ENCODE data around the gene KRTAP5-6.
"Not testable (repeated sequence)": the region's sequence is repeated elsewhere in the genome, so short reads cannot be mapped to it uniquely, and the experiment has no call there.

The KRTAP5-6 gene

GRCh38 chr11:1696608-1697570, at the start of gene KRTAP5-6:
Gene KRTAP5-6 (plus strand): TSS chr11:1697195. CDS start chr11:1697246, 51 bp downstream.
- DNase-seq: no peak

DNA sequence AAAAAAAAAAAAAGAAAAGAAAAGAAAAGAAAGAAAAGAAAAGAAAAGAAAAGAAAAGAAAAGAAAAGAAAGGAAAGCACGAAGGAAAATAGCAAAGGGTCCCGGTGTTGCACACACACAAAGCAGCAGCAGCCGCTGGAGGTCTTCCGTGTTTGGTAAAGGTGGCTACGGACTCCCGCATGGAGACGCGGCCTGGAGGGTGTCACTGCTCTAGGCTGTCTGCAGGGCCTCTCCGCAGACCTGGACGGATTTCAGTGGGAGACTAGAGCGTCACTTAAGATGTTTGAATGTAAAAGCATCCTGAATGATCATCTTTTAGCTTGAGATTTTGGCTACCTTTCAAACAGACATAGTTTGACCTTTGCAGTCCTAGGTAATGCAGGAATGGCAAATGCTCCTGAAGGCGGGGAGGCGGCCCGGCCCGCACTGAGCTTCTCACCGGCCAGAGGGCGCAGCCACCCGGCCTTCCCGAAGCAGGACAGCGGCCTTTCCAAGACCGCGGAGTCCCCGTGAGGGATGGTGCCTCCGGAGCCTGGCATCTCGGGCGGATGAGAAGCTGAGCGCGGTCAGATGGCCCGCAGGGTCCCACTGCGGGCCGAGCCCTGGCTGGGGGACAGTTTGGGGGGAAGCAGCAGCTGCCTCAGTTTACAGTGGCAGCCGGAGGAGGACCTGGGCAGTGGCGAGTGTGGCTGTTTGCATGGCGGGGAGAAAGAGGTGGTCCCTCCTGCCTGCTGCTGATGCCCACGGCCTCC, 48.9 kb upstream of the KRTAP5-6 start:
- no peak for DNase-seq

- no peak for DNase-seq
These were observed 48.2 kb upstream of the KRTAP5-6 start for GRCh38 chr11:1648653-1649420.

DNA sequence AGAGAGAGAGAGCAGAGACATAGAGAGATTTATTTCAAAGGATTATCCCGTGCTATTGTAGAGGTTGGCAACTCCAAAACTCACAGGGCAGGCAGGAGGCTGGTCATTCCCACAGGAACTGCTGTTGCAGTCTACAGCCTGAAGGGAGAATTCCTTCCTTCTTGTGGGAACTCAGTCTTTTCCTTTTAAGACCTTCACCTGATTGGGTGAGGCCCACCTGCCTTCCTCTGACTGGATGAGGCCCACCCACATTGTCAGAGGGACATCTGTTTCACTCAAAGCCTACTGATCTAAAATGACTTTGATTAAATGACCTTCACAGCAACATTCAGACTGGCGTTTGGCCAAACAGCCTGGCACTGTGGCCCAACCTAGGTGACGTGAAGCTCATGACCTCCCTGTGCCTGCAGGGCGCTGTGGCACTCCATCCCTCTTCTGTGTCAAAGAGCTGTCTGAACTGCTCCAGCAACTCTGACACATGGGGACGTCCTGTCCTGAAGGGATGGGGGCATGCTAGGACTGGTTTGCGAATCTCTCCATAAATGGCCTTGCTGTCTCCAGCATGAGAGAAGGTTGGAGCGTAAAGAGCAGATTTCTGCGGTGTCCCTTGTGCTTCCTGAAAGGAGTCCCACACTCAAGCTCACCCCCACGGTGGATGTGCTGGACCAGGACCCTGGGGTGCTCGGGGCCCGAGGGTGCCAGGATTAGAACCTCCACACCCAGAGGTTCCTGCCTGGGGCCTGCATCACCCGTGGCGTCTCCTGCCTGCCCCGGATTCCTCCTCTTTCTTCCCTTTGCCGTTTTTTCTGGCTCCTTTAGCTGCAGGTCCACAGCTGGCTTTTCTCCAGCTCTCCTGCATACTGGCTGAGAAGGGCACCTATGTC, 46.7 kb upstream of the KRTAP5-6 start:
- DNase-seq: no peak

GRCh38 chr11:1650918-1651262, 46.1 kb upstream of the KRTAP5-6 start:
- DNase-seq: no peak

DNA sequence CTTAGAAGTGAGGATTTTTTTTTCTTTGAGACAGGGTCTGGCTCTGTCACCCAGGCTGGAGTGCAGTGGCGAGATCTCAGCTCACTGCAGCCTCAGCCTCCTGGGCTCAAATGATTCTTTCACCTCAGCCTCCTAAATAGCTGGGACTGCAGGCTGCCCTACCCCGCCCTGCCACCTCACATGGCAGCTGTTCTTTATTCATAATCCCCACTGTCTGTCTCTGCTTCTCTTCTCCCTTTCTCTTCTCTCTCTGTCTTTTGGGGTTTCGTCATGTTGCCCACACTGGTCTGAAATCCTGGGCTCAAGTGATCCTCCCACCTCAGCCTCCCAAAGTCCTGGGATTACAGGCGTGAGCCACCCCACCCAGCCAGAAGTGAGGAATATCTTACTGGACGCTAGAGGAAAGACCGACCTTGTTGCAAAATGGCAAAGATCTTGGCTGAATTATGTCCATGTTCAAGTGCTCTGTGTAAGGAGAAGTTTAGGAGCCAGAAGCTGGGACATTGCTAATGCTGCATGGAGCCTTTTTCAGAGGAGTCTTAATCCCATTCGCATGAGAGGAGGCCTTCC, 45.5 kb upstream of the KRTAP5-6 start:
- DNase-seq: no peak

- DNase-seq: no peak
These were observed 45.0 kb upstream of the KRTAP5-6 start for GRCh38 chr11:1652026-1652425.

DNA sequence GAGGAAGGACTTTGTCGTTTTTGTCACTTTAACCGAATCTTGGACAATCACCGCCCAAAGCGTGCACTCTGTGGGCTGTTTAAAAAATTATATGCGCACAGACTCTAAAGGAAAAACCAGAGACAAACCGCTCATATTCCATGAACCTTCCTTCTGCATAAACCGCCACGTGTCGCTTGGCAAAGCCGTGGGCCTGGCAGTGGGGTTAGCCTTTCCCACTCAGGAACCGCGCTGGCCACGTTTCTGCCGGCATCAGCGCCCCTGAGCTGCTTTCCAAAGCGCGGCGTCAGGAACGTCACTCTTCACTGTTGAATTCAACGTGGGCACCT, 44.6 kb upstream of the KRTAP5-6 start:
- no peak for DNase-seq

DNA sequence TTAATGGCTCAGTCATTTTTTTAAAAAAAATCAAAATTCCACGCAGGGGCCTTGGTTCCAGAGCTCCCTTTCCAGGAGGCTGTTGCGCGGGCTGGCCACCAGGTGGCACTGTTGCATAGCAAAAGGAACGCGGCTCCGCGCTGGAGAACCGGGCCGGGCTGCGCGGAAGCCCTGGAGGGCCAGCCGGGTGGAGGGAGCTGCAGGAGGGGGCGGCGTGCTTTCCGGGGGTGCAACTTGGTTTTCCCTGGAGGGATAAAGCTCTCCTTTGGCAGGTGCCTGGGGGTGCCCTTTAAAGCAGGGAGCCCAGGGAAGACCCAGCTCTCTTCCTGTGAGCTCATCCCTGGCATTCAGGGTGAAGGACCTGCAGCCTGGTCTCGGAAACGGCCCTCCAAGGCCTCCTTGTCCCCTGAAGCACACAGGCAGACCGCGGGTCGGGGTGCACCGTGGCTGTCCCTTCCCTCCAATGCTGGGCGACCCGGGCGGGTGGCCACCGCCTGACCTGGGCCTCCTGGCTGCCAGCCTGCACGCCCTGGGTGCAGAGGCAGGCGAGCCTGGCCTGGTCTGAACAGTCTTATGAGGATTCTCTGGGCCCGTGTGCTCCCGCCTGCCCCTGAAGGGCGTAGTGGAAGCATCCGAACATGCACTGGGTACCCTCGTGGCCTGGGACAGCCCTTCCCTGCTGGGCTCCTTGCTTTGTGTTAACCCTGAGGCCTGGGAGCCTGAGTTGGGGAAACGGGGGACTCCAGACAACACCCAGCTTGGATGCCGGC, 44.0 kb upstream of the KRTAP5-6 start:
- peak; percentile 73 for DNase-seq

- DNase-seq: no peak
These were observed 43.2 kb upstream of the KRTAP5-6 start for GRCh38 chr11:1653541-1654387.

GRCh38 chr11:1654388-1655167, 42.4 kb upstream of the KRTAP5-6 start:
- peak; percentile 68 for DNase-seq

DNA sequence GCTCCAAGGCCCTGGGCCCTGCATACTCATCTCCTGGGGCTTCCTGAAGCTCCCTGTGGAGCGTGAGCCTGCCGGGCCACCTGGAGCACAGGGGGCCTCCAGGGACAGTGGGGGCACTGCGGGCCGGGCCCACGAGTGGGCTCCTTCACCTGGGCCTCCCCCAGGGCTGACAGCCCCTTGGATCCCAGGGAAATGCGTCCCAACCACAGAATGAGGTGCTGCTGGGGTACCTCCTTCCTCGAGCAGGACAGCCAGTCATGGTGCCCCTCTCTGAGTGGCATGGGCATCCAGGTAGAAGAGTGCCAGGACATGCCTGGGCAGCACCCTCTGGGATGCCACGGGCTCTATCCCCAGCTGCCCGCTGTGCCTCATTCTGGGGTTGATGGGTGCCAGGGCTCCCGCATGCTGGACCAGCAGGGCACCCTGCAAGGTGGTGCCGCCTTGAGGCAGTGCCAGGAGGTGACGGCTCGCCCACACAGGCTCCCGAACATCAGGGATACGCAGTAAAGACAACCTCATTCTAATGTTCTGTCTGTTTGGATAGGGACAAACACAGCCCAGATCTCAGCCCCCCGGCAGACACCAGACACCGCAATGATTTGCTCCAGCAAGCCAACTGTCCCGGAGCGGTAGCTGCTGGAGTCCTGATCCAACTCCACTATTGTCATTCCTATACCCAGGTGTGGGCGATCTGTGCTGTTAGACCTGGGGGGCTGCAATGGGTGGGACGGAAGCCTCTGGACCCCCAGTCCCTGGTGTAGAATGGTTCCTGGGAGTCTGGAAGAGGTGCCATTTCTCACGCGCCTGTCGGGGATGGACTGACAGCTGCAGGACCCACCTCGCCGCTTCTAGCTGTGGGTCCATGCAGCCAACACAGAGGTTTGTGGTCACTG, 41.6 kb upstream of the KRTAP5-6 start:
- no peak for DNase-seq

DNA sequence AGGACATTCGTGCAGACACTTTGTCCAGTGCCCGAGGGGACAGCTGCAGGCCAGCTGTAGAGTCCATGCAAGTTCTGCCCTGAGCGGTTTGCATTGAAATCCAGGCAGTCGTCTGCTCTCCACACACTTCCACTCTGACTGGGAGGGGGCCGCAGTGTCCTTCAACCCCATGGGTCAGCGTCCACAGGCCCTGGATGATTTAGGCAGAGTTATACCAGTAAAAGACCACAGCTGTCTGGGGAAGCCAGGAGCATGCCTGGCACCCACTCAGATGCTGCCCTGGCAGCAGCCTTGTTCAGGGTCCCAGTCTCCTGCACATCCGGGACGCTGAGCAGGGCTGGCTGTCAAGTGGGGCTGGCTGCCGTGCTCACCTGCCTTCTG, 40.9 kb upstream of the KRTAP5-6 start:
- DNase-seq: no peak

GRCh38 chr11:1656670-1657069, 40.3 kb upstream of the KRTAP5-6 start:
- DNase-seq: no peak

DNA sequence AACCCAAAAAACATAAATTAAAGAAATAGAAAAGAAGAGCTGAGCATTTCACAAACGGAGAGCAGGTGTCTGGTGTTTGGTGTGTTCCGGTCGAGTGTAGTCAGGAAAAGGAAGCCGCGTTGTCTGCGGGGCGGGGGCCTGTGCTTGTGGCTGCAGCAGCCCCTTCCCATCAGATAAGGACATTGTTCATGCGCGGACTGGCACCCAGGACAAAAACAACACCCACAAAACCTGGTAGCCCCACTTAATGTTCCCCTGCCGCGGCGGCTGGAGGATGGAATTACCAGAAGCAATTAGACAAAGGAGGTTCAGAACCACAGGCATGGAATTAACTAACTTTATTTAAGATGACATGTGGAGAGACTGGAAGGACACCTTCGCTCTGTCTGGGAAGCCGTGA, 37.5 kb upstream of the KRTAP5-6 start:
- no peak for DNase-seq

GRCh38 chr11:1660111-1660867, 36.7 kb upstream of the KRTAP5-6 start:
- DNase-seq: no peak

DNA sequence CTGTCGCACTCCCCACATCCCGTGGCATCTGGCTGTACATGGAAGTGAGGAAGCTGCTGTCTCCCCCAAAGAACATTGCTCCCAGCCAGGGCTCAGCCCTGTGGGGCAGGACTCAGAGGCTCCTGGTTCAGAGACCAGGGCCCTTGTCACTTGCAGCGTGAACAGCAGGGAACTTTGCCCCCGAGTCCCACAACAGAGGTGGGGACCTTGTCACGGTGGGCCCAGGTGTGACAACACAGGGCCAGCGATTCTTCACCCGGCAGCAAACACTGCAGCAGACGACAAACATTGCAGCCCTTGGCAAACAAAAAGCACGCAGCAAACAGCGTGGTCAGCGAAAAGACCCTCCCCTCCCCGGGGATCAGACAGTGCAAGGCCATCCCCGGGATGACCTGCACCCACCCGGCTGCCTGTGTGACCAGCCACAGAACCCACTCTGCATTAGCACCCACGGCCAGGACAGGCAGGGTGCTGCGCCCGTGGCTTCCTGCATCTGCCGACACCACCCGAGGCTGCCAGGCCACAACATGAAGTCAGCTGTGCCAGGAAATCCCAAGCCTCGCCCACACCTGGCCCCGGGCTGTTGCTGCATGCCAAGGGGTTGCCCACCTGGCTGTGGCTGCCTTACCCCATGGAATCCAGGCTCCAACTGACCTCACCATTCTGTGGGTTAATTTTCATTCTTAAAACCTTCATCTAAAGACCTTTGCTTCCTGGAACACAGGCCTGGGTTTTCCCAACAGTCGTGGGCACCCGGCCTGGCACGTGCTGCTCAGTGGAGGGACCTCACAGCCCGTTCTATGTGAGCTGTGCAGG, 35.3 kb upstream of the KRTAP5-6 start:
- DNase-seq: not testable (repeated sequence)

All from hematopoietic multipotent progenitor cell treated with erythropoietin and hydrocortisone succinate and interleukin-3 and kit ligand, for 6 days (in vitro differentiated cells).